HL-60/S4 treated with phorbol 12-myristate 13-acetate at 8.2 ng/mL for 4 days and 3 days (cell line): ENCODE results near the gene HOXA2.

Source experiments
- in situ Hi-C: fragments of 300-500 bp; cut with MboI; formaldehyde crosslinking; loops from 2 replicates; pipeline ENCODE4 v1.15.0; 2022; ENCODE audit warnings: low sequenced_read_pairs

HOXA2 gene

DNA sequence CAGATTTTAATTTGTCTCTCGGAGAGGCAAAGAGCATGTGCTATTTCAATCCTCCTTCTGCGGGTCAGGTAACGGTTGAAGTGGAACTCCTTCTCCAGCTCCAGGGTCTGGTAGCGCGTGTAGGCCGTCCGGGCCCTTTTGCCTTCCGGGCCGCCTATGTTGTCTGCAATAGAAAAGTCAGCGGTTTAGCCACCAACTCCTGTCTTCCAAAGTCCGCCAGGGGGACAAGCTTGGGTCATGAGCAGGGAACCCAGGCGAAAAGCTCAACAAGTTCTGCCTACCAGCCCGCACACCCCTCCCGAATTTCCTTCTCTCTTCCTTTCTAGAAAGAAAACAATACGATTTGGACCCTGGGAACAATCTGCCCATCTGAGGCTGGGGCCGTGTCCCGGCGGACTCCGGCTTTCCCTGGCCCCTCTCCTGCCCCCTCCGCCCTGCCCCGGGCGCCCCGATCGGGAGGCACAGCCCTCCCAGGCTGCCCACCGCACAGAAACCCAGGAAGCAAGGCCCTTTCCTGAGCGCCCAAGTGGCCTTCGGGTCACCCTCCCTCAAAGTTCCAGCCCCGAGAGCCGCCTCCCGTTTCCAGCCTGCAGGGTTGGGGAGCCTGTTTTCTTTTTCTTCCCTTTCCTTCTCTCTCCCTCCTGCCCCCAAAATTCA lies 39.6 kb upstream of the HOXA2 start:
- in situ Hi-C loops, result loop anchor here (10.0 kb wide), 1 partner anchor 287 kb away; no protein-coding TSS in a partner anchor

DNA sequence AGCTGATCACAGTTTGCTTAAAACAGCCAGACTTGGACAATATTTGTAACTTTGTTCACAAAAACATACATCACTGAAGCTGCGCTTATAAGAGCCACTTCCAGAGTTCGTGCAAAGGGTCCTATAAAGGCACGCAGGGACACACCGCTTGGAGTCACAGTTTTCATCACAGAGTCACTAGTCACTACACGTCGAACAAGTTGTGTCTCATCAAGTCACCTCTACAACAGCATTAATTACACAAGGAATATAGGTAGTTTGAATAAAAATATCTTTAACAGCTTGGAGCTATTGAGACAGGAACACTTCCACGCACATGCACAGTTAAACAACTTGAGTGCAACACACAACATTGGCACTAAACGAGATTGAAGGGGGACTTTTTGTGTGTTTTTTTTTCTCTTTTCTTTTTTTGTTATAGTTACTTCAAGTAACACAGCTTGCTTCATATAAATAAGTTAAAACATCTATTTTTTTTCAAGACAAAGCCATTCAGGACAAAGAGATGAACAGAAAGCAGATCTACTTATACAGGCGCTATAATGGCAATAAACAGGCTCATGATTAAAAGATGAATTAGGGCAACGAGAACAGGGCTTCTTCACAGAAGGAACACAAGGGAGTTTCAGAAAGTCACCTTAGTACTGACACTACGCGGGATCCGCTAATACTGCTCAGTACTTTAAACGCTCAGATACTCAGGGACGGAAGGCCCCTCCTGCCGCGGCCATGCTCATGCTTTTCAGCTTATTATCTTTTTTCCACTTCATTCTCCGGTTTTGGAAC lies 38.8 kb upstream of the HOXA2 start:
- in situ Hi-C loops, result loop anchor here (10.0 kb wide), 1 partner anchor 287 kb away; no protein-coding TSS in a partner anchor

DNA sequence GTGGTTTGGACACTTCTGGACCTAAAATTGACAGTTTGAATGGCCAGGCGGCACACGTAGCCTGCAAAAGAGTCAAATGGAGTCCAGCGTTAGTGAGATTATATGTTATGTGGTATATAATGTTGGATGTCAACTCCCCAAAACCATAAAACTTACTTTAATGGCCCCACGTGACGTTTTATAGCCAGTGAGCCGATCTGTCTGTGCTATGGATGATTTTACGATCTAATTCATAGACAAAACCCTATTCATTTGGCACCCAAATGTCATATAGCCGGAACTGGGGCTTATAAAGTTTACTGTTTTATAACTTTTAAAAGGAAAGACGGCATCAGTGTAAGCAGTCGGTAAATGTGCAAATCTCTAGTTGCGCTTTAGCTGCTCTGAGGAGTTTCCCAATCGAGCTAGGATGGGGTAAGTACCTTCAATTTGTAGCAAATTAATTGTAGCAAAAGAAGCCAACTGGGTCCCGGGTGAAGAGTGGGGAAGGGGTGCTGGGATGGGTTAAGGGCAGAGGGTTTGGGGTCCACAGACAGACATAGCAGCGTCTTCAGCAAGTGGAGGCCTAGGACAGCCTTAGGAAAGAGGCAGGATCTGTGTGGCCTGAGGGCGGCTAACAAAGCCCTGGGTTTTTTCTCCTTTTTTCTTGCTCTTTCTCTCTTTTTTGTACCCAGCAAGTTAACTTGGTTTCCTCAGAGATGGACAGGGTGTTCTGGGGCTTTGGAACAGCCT lies 37.8 kb upstream of the HOXA2 start:
- in situ Hi-C loops, result loop anchor here (10.0 kb wide), 1 partner anchor 285 kb away; no protein-coding TSS in a partner anchor

DNA sequence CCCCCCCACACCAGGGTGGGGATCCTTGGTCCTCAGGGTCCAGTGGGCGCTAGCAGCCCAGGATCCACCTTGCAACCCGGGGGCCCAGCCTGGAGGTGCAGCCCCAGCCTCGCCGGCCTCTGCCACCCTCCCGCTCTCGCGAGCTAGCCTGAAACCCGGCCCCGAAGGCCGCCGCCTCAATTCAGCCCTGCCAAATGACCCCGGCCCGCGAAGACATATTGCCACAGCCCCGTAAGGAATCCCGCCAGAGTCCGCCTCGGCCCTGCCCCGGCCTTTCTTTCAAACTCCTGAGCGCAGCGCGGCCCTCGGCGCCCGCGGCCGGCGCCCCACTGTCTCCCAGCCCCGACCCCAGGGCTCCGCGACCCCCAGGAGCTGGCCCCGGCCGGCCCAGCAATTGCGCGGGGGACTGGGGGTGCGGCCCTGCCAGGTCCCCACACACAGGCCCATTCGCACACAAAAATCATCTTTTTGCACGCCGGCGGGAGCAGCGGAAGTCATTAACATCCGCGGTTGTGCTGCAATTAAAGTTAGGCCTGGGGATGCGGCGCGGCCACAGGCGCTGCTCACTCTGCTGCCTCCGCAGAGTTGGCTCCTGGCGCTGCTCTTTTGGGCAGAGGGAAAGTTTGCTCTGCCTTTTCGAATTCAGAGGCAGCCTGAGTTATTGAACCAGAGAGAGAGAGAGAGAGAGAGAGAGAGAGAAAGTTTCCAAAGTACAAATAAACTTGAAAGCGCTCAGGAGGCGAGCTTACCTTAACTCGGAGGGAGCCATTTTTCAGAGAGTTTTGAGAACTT lies 37.0 kb upstream of the HOXA2 start:
- in situ Hi-C loops, result loop anchor here (10.0 kb wide), 1 partner anchor 285 kb away; no protein-coding TSS in a partner anchor

DNA sequence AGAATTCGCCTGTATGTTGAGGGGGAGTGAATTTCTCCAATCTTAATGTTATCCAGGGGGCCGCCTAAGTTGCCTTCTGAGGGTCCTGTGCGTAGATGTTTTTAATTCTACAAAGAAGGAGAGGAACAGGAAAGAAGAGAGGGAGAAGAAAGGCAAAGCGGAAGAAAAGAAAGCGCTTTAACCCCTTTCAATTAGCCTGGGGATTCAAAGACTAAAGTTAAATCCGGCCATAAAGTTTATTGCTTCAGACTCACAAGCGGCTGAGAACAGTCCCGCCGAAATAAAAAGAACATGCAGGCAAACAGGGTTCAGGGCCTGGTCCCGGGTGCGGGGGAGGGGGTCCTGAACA lies 36.5 kb upstream of the HOXA2 start:
- in situ Hi-C loops, result no loop called here

DNA sequence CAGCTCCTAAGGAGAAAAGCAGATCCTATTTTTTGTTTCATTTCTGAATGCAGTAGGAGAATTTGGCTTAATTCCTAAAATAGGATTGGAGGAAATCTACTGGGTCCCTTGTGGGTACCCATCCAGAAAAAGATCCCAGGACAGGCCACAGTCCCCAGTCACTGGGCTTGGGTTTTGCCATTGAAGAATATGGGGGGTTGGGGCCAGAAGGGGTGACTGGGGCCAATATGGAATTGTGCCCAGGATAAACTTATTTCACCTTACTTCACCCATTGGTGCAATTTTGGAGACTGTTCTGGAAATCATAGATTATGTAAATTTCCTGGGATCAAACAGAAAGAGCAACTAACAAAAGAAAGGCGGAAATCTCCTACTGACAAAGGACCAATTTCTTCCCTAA lies 36.0 kb upstream of the HOXA2 start:
- in situ Hi-C loops, result no loop called here

DNA sequence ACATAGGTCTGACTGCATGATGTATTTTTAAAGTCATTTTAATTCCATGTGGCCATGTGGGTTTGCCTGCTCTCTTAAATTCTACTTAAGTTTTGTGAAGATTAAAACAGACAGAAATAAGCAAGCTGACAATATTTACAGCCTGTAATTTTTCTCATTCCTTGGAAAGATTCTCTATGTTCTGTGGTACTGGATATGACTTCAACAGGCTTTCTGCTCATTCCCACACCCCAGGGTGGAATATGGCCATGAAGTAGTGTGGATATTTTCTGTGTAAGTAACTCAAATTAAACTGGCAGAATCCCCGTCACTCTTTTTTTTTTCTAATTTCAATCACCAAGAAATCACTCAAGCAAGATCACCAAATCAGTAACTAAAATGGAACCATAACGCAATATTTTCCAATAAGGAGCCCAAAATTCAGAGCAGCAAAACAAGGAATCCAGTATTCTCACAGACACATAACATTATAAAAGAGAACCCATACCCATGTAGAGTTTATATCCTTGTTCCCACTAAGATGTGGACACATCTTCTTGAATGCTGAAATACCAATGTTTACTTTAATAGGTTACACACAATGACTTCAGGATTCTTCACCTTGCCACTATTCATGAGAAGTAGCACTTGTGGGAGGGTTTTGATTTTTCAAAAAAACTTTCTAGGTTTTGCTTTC lies 35.3 kb upstream of the HOXA2 start:
- in situ Hi-C loops, result no loop called here

DNA sequence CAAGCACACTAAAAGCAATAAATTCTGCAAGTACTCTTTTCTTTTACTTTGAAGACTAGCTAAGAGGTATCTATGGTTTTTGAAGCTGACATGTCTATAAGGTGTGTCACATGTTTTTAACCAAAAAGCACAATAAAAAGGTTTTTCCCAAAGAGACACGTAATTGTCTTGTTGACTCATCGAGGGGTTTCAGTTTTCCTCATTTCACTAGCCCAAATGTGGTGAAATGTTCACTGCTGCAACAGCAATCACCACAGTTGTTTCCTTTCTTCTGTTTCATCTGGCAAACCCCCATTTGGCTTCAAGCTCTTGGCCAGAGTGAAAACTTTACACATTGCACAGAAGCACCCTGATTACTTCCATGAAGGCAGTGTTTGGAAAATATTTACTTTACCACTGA lies 31.9 kb upstream of the HOXA2 start:
- in situ Hi-C loops, result no loop called here

DNA sequence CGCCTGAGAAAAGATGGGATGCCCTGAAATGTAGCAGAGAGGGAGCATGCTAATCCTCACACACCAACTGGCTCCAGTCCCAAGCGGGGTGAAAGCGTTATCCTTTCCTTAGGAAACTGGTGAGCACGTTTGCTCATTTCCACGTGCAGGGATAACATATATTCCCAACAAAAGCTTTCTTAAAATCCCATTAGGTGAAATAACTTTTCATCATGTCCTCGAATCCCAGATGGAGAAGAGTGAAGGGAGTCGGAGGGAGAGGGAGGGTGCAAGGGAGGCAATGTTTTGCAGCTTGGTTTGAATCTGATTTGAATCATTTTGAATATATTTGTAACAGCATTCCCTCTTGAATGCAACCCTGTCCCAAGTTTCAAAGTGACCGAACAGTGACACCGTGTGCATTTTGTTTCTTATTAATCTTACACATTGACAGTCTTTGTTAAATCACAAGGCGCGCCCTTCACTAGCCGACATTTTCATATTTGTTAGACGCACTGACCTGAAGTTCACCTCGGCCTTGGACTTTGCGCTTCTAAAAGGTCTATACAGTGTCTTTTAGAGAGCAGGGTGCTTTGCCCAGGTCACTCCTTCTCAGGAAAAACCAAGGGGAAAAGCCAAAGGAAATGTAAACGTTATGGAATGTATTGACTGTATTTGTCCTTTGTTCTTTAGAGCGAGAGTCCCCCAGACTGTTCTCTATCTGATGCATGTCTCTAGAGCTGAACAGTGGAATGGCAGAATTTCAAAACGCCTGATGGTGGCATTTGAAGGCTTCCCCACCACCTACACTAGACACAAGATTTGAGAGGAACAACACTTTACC lies 31.1 kb upstream of the HOXA2 start:
- in situ Hi-C loops, result no loop called here

DNA sequence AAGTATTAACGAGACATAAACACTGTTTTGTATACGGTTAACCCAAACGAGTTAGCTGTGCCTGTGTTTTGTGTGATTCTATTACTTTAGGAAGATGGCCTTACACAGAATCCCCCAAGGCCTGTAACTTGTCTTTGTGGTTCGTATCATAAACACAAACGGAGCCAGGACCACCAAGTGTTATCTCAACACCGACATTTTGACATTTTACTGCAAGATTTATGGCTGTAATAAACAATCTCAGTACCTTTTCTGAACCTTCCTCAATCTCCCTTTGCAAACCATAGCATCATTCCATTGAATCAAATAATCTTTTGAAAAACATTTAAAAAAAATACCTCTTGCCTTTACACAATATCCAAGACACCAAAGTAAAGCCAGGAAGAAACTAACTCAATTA lies 30.5 kb upstream of the HOXA2 start:
- in situ Hi-C loops, result no loop called here

DNA sequence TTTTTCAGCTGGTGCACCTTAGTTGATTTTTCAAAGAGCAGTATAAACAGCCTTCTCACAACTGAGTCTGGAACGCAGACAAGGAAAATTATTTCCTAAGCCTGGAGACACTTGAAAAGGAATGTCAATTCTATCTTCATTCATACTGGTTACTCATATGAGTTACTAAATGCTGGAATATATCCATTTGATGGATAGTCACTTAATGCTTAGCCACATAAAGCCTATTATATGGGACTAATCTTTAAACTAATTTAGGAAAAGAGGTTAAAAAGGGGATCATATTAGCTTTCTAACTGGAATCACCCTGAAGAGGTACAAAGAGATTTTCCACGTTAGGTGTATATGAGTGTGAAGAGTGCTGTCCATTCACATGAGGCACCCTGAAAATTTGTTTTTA lies 29.7 kb upstream of the HOXA2 start:
- in situ Hi-C loops, result no loop called here

DNA sequence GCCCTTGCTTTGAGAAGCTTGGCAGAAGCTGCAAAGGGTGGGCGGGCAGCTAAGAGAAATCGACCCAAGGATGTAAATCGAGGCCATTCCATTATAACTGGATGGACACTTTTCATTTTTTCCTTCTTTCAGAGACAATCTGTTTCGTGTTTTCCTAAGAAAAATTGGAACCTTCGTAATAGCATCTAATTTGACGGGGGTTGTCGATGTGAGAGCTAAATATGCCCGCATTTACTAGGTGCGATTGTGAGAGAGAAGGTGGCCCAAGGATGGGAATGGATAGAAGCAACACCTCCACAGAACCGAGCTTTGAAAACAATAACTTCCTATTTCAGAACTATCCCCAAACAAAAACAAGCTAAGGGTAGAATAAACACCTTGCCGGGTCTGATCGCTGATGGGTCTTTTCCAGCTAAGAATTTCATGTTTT lies 28.9 kb upstream of the HOXA2 start:
- in situ Hi-C loops, result no loop called here

DNA sequence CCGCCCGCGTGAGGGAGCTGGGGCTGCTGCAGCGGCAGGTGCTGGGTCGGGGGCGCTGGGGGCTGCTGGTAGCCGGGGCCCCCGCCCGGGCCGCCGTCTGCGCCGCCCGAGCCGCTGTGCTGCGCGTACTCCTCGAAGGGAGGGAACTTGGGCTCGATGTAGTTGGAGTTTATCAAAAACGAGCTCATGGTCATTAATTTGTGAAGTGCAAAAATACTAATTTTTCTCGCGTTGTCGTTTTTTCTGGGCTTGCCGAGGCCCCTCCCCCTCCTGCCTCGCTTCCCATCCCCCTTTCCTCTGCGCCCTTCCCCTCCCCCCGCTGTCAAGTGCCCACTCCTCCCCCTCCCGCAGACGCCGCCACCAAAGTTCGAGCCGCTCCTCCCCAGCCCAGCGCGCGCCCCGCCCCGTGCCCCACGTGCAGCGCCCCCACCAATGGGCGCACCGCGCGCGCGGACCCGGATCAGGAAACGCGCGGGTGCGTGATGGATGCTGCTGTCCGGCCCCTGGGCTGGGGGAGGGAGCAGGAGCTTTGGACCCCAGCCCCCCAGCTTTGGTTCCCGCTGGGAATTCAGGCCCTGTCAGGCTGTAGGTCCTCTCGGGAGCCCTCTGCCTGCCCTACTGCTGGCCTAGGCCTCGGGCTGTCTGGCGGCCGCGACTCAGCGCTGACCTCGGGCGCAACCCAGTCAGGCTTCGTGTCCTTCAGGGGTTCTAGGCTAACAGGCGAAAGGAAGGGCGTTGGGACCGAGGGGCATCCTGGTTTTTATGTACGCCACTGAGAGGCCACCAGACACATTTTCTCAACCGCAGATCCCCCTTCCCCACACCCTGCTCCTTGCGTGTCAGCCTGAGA lies 28.3 kb upstream of the HOXA2 start, which contains the start of gene HOXA4:
Gene HOXA4 (minus strand): TSS at position 218 of the 850 bp plus-strand sequence. CDS start 24 bp downstream, at position 194.
- in situ Hi-C loops, result no loop called here

DNA sequence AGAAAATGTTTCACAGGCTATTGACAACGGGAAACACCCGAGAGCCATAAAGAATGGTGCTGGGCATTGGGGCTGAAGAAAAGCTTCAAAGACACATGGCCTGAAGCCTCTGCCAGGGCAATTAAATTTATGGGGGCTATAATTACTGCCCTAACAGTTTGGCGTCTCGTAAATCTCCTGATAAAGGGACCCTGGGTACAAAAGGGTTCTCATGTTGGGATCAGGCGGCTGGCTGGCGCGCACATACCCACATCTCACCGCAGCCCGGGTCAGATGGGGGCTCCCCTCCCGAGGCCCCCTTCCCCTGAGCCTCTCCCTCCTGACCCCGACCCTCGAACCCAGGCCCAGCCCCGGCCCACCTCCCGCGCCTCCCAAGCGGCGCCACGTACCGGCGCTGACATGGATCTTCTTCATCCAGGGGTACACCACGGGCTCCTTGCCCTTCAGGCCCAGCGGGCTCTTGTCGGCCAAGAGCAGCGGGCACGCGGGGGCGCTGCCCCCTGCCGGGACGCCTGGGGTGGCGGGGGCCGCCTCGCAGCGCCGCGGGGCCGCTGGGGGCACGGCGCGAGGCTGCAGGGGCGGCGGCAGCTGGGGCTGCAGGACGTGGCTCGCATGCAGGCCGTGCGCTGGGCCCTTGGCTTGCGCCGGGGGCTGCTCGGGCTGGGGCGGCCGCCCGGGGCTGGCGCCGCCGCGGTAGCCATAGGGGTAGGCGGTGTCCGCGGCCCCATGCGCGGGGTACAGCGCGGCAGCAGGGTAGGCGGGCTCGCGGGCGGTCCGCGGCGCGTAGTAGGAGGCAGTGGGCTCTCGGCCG lies 27.5 kb upstream of the HOXA2 start:
- in situ Hi-C loops, result no loop called here

DNA sequence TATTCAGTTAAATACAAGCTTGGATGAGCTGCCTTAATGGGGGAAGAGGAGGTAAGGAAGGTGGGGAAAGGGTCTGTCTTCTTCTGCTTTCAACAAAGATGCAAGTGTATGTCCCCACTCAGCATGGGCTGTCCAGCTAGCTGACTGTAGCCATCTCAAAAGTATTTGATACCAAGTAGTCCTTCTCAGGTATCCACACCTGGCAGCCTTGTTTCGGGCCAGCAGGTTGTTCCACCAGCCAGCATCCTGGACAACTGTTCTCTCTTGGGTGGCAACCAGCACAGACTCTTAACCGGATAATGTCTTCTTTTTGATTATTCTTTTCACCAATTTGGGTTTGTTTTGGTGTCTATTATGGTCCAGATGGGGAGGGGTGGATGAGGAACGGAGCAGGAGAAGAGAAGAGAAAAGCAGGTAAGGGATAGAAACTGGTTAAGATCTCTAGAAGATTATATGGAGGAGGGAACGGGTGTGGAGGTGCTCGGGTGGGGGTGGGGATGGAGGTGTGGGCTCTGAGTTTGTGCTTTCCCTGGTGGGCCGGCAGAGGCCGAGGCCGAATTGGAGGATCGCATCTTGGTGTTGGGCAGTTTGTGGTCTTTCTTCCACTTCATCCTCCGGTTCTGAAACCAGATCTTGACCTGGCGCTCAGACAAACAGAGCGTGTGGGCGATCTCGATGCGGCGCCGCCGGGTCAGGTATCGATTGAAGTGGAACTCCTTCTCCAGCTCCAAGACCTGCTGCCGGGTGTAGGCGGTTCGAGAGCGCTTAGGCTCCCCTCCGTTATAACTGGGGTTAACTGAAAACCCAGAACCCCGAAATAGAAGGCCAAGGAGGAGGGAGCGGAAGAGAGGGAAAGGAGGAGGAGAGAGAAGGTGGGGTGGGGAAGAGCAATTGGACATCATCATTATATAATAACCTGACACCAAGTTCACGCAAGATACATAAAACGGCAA lies 26.6 kb upstream of the HOXA2 start:
- in situ Hi-C loops, result no loop called here

DNA sequence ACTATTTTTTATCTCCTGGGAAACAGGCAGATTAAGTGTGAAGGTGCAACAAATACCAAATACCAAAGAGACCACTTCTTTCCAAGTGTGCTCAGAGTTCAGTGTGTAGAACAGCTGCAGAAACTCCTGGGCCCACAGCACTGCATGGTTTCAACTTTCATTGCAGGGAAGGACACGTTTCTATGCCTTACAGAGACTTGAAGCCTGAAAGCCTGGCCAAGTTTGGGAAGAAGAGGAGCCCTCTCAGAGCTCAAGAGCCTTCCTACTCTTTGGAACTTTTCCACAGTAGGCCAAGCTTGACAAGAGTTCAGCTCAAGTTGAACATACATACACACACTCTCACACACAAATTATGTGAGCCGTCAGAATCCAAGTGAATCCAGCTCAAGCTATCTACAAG lies 25.6 kb upstream of the HOXA2 start:
- in situ Hi-C loops, result no loop called here
